AG09319 (cell line): ENCODE data around the gene PIK3C3.
A peak's percentile ranks its signal among the peaks of the same experiment; 100 is the strongest.
"Not testable (repeated sequence)": the region's sequence is repeated elsewhere in the genome, so short reads cannot be mapped to it uniquely, and the experiment has no call there.

ENCODE experiments used
- DNase-seq: peaks from one replicate; pipeline ENCODE4 v3.0.0-alpha.2; 2010; ENCODE audit warnings: low read depth; ENCODE audit errors: extremely low read depth
- TF ChIP-seq, protein P1 (sequence below): IDR thresholded peaks from 2 replicates; pipeline ENCODE4 v1.5.1; 2011; ENCODE audit warnings: low read depth, mild to moderate bottlenecking, inconsistent platforms, low read length, moderate library complexity

Gene PIK3C3

DNA sequence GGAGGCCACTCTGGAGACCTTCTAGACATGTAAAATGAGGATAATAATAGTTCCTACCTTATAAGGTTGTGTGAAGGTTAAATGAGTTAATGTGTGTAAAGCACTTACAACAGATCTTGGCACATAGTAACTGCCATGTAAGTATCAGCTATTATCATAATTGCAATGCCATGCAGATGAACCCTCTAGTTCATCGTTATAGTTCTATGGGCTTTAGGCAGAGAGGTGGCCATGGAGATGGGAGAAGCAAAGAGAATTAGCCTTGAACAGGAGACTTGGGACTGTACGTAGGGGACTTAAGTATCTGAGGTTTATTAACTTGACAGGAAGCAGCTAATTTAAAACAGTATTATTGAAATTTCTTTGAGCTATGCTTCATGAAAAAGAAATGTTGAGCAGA lies 151.8 kb downstream of the PIK3C3 start:
- no peak for DNase-seq
- TF ChIP-seq, protein P1, sequence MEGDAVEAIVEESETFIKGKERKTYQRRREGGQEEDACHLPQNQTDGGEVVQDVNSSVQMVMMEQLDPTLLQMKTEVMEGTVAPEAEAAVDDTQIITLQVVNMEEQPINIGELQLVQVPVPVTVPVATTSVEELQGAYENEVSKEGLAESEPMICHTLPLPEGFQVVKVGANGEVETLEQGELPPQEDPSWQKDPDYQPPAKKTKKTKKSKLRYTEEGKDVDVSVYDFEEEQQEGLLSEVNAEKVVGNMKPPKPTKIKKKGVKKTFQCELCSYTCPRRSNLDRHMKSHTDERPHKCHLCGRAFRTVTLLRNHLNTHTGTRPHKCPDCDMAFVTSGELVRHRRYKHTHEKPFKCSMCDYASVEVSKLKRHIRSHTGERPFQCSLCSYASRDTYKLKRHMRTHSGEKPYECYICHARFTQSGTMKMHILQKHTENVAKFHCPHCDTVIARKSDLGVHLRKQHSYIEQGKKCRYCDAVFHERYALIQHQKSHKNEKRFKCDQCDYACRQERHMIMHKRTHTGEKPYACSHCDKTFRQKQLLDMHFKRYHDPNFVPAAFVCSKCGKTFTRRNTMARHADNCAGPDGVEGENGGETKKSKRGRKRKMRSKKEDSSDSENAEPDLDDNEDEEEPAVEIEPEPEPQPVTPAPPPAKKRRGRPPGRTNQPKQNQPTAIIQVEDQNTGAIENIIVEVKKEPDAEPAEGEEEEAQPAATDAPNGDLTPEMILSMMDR, result no peak

DNA sequence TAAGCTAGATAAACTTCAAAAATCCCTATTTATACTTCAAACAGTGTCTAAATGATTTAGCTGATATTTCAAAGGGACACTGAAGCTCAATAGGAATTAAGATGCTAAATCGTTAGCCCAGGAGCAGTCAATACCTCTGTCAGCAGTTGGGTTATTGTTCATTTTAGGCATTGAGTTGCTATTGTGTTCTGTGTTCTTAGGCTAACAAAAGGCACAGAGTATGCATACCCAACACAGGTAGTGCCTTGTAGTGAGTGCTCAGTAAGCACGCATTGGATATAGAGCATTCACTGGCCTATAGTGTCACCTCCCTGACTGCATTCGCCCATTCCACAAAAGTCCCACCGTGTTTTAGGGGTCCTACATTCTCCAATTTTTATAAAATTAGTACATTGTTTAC lies 152.3 kb downstream of the PIK3C3 start:
- TF ChIP-seq, protein P1, result no peak
- DNase-seq, result no peak

DNA sequence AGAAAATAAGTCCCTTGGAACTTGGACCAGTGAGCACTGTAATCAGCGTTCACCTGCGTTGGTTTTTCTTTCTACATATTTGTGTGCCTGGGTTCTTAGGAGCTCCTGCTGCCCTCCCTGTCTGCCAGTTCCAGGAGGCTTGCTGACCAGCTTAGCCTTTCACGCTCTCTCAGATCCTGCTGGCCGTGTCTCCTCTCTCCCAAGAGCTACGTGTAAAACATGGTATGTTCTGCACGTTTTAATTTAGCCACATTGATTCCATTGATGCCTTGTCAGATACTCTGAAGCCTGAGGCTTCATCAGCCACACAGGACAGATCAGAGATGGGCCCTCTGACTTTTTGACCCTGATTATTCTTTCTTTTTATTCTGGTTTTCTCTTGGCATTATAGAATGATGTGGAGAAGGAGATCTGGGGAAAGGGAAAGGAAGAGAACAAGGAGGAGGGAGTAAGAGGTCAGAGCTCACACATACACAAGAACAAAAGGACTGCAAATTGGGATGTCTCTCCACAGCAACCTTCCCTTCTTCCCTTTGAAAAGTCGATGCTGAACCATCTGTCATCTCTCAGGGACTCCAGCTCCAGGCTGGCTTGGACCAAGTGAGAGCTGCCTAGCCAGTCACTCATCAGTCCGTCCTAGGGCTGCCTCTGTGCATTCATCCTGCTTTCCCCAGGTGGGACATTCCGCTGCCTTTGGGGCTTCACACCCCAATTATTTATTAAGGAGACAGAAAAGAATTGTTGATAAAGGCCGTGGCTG lies 152.8 kb downstream of the PIK3C3 start:
- TF ChIP-seq, protein P1, result no peak
- no peak for DNase-seq

DNA sequence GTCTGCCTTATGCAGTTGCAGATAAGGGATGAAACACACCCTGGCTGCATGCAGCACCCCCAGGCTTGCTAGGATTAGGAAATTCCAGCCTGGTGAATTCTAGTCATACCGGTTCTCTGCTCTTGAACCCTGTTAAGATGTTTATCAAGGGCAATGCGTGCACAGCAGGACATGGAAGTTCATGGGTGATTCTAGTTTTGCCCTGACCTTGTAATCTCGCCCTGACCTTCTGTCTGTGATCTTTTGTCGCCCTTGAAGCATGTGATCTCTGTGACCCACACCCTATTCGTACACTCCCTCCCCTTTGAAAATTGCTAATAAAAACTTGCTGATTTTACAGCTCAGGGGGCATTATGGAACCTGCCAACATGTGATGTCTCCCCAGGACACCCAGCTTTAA lies 157.1 kb downstream of the PIK3C3 start:
- DNase-seq, result not testable (repeated sequence)

DNA sequence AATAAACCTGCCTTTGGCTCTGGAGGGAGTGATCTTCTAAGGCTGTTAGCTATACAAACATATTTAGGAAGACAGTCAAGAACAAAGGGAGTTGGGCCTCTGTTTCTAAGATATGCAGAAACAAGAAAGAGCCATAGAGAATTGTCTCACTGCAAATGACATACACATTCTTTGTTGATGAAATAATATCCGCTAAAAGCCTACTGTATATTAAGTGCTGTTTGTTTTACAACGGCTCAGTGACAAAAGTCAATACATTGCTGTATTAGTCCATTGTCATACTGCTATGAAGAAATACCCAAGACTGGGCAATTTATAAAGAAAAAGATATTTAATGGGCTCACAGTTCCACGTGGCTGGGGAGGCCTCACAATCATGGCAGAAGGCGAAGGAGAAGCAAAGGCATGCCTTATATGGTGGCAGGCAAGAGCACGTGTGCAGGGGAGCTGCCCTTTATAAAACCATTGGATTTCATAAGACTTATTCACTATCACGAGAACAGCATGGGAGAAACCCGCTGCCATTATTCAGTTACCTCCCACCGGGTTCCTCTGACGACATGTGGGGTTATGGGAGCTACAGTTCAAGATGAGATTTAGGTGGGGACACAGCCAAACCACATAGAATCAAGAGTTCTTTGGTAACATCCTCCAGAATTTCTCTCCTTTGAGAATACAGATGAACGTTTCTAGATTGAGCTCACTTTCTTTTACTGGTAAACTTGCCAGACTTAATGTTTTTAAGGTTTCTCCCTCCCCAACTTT lies 157.8 kb downstream of the PIK3C3 start:
- DNase-seq, result no peak
- TF ChIP-seq, protein P1, result no peak

DNA sequence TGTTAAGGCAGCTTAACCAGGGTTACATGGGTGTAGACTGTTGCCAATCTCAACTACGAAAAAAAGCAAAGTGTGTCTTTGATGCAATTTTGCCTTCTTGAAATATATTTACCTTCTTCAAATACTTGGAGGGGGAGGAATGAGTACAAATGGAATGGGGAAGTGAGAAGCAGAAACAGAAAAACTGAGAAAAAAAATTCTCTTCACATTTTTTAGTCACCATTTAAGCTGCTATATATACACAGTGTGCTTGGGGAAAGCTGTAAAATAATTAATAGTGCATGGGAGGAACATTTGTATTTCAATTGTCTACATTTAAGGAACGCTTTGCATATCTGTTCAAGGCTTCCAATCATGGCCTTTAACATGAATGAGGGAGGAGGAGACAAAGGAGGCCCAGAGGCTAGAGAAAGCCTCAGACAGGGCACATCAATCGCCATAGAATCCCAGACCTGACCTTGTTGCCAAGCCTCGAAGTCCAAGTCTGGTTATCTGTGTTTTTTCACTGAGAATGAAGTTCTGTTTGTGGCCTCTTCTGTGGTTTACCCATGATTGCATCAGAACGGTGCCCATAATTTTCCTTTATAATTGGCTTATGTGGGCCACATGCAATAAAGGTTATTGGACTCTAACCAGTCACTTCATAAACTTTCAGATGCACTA lies 158.6 kb downstream of the PIK3C3 start:
- TF ChIP-seq, protein P1, result no peak
- DNase-seq, result peak; percentile 11

DNA sequence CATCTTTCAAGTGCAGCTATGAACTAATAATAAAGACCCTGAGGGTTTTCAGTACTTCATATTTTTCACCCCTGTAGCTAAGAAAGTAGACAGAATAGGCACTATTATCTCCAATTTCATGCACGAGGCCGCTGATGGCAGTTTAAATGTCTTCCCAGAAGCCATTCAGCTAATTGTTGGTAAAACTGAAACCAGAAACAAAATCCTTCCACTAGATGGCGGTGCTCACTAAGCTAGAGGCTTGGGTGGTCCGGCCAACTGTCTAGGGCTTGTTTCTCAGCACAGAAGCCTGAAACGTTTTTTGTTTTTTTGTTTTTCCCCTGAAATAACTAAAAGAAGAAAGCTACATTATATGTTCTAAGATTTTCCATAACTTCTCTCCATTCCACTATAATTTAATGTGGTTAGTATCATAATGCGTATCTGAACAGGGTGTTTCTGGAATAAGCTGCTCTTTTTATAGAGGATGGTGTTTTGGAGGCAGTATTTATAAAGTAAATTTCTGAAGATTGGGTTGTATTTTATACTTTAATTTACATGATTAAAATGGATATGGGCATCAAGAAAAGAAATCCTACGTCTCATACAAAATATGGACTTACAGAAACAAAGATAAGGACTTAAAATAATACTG lies 159.4 kb downstream of the PIK3C3 start:
- TF ChIP-seq, protein P1, result peak; percentile 76
- peak; percentile 57 for DNase-seq
